Karpas-422 (cell line): Measurements from ENCODE around the gene MCM3AP. TPM values are rescaled to one million over a fixed set of nuclear protein-coding genes. Genes with fewer than 3 reads are reported as not detected.

Experiments
- DNase-seq: peaks from one replicate; pipeline ENCODE4 v3.0.0-alpha.2; 2015
- H2AFZ ChIP-seq: fragments of 200-600 bp; sonication (generic); 2 replicates; pipeline ENCODE4 v1.6.1; 2014; ENCODE audit warnings: antibody characterized with exemption, low read length, mixed read lengths
- H3K27ac ChIP-seq: fragments of 200-600 bp; sonication (generic); 2 replicates; pipeline ENCODE4 v1.5.1; 2014; ENCODE audit warnings: mild to moderate bottlenecking, low read length, moderate library complexity
- H3K27me3 ChIP-seq: fragments of 200-600 bp; sonication (generic); 2 replicates; pipeline ENCODE4 v1.6.1; 2014; ENCODE audit warnings: low read length, mixed read lengths
- H3K36me3 ChIP-seq: fragments of 200-600 bp; sonication (generic); 2 replicates; pipeline ENCODE4 v1.6.1; 2014; ENCODE audit warnings: low read length, mixed read lengths; ENCODE audit not compliant: insufficient read depth
- H3K4me1 ChIP-seq: fragments of 200-600 bp; sonication (generic); 2 replicates; pipeline ENCODE4 v1.6.1; 2014; ENCODE audit warnings: mild to moderate bottlenecking, low read length, mixed read lengths
- H3K4me2 ChIP-seq: fragments of 200-600 bp; sonication (generic); 2 replicates; pipeline ENCODE4 v1.6.1; 2014; ENCODE audit warnings: low read length, low read depth, mild to moderate bottlenecking; ENCODE audit not compliant: poor library complexity, severe bottlenecking
- H3K4me3 ChIP-seq: fragments of 200-600 bp; sonication (generic); 2 replicates; pipeline ENCODE4 v1.5.1; 2014; ENCODE audit warnings: mild to moderate bottlenecking, antibody characterized with exemption, low read length, mixed read lengths
- H3K79me2 ChIP-seq: fragments of 200-600 bp; sonication (generic); 2 replicates; pipeline ENCODE4 v1.6.1; 2014; ENCODE audit warnings: mild to moderate bottlenecking, low read length, mixed read lengths
- H3K9ac ChIP-seq: fragments of 200-600 bp; sonication (generic); 2 replicates; pipeline ENCODE4 v1.6.0; 2014; ENCODE audit warnings: low read length
- H3K9me2 ChIP-seq: fragments of 200-600 bp; sonication (generic), shearing (Covaris generic); replicated peaks from 2 replicates; pipeline ENCODE4 v1.6.0; 2014; ENCODE audit warnings: mild to moderate bottlenecking, low read length, moderate library complexity; ENCODE audit not compliant: insufficient read depth
- H3K9me3 ChIP-seq: fragments of 300-700, 200-600 bp; sonication (generic); 2 replicates; pipeline ENCODE4 v1.6.1; 2014; ENCODE audit warnings: low read length, mixed read lengths
- H4K20me1 ChIP-seq: fragments of 200-600 bp; sonication (generic); 2 replicates; pipeline ENCODE4 v1.6.1; 2014; ENCODE audit warnings: mild to moderate bottlenecking, antibody characterized with exemption, low read length, low read depth; ENCODE audit not compliant: insufficient read depth
- total RNA-seq: library from RNA; depleted of rRNA; stranded (reverse); fragments of >200 nt; shearing (Covaris generic); gene quantifications from 2 replicates; pipeline ENCODE4 v1.2.3, GENCODE V29; 2014; ENCODE audit warnings: low replicate concordance

The MCM3AP gene
- total RNA-seq, 1 experiment from 2014 or later = 60.5 TPM

- Histone ChIP-seq H3K9me3 (no peaks in the 10 kb centered on the region), H3K4me2 (no peak overlapping the region), H4K20me1 (no peaks in the 10 kb centered on the region), H2AFZ (no peak overlapping the region), H3K27ac (no peak overlapping the region), H3K27me3 (no peaks in the 10 kb centered on the region), H3K4me1 (peaks cover under 1% of the 10 kb centered on the region), H3K79me2 (peaks cover 30% of the 10 kb centered on the region), H3K4me3 (no peak overlapping the region), H3K9me2 (no peaks in the 10 kb centered on the region), H3K9ac (no peak overlapping the region), H3K36me3 (no peaks in the 10 kb centered on the region; the same call in 1 of the 2 replicates)
- no peak for DNase-seq
Measured at GRCh38 chr21:46220847-46221246, 64.6 kb downstream of the MCM3AP start.

GRCh38 chr21:46220275-46220810 is 65.1 kb downstream of the MCM3AP start:
- H3K79me2 ChIP-seq = peaks cover 25% of the 10 kb centered on the region
- no peaks in the 10 kb centered on the region for H3K4me1 ChIP-seq
- H3K27me3 ChIP-seq = no peaks in the 10 kb centered on the region
- no peaks in the 10 kb centered on the region for H3K9me2 ChIP-seq
- no peak for DNase-seq
- H3K9ac ChIP-seq = no peak overlapping the region
- no peaks in the 10 kb centered on the region; the same call in 1 of the 2 replicates for H3K36me3 ChIP-seq
- no peak overlapping the region for H3K27ac ChIP-seq
- no peaks in the 10 kb centered on the region for H3K9me3 ChIP-seq
- H3K4me3 ChIP-seq = no peak overlapping the region
- H2AFZ ChIP-seq = no peak overlapping the region
- no peak overlapping the region for H3K4me2 ChIP-seq
- no peaks in the 10 kb centered on the region for H4K20me1 ChIP-seq

GRCh38 chr21:46219591-46220239 is 65.7 kb downstream of the MCM3AP start:
- no peaks in the 10 kb centered on the region; the same call in 1 of the 2 replicates for H3K36me3 ChIP-seq

GRCh38 chr21:46218906-46219590 is 66.4 kb downstream of the MCM3AP start:
- Histone ChIP-seq H3K4me2 (no peak overlapping the region), H3K4me1 (no peaks in the 10 kb centered on the region), H3K9ac (no peak overlapping the region), H3K9me3 (no peaks in the 10 kb centered on the region), H3K9me2 (no peaks in the 10 kb centered on the region), H3K27me3 (no peaks in the 10 kb centered on the region), H3K79me2 (peaks cover 14% of the 10 kb centered on the region; the same call in 1 of the 2 replicates), H3K4me3 (no peak overlapping the region), H4K20me1 (no peaks in the 10 kb centered on the region), H3K27ac (no peak overlapping the region), H2AFZ (no peak overlapping the region), H3K36me3 (no peaks in the 10 kb centered on the region; the same call in 1 of the 2 replicates)
- no peak for DNase-seq

More at GRCh38 chr21:46219591-46220239, 65.7 kb downstream of the MCM3AP start:
- no peaks in the 10 kb centered on the region for H3K27me3 ChIP-seq
- DNase-seq = no peak
- H4K20me1 ChIP-seq = no peaks in the 10 kb centered on the region
- H3K9me3 ChIP-seq = no peaks in the 10 kb centered on the region
- peaks cover 20% of the 10 kb centered on the region for H3K79me2 ChIP-seq
- H3K4me1 ChIP-seq = no peaks in the 10 kb centered on the region
- no peak overlapping the region for H2AFZ ChIP-seq
- H3K4me3 ChIP-seq = no peak overlapping the region
- no peaks in the 10 kb centered on the region for H3K9me2 ChIP-seq
- no peak overlapping the region for H3K4me2 ChIP-seq
- H3K9ac ChIP-seq = no peak overlapping the region
- no peak overlapping the region for H3K27ac ChIP-seq

GRCh38 chr21:46217511-46218196 is 67.8 kb downstream of the MCM3AP start:
- no peak overlapping the region for H2AFZ ChIP-seq
- no peak overlapping the region for H3K4me3 ChIP-seq
- H3K9me2 ChIP-seq = no peaks in the 10 kb centered on the region
- H3K9me3 ChIP-seq = no peaks in the 10 kb centered on the region
- no peaks in the 10 kb centered on the region for H3K4me1 ChIP-seq
- no peak overlapping the region for H3K9ac ChIP-seq
- H3K27ac ChIP-seq = no peak overlapping the region
- no peaks in the 10 kb centered on the region for H3K27me3 ChIP-seq
- no peak overlapping the region for H3K4me2 ChIP-seq
- no peak for DNase-seq
- no peaks in the 10 kb centered on the region for H4K20me1 ChIP-seq
- peaks cover 8% of the 10 kb centered on the region; the same call in 1 of the 2 replicates for H3K79me2 ChIP-seq
- no peaks in the 10 kb centered on the region; the same call in 1 of the 2 replicates for H3K36me3 ChIP-seq

GRCh38 chr21:46216132-46216747 is 69.2 kb downstream of the MCM3AP start:
- Histone ChIP-seq H4K20me1 (no peaks in the 10 kb centered on the region), H3K27ac (no peak overlapping the region), H3K36me3 (no peaks in the 10 kb centered on the region; the same call in 1 of the 2 replicates), H2AFZ (no peak overlapping the region), H3K9me2 (no peaks in the 10 kb centered on the region), H3K79me2 (no peaks in the 10 kb centered on the region), H3K4me3 (no peak overlapping the region), H3K27me3 (no peaks in the 10 kb centered on the region), H3K9ac (no peak overlapping the region), H3K4me2 (no peak overlapping the region), H3K4me1 (no peaks in the 10 kb centered on the region), H3K9me3 (no peaks in the 10 kb centered on the region)
- no peak for DNase-seq

- no peak overlapping the region for H3K4me3 ChIP-seq
- no peaks in the 10 kb centered on the region for H3K27me3 ChIP-seq
- DNase-seq = no peak
- no peaks in the 10 kb centered on the region for H3K4me1 ChIP-seq
- no peaks in the 10 kb centered on the region for H3K79me2 ChIP-seq
- H3K4me2 ChIP-seq = no peak overlapping the region
- H3K27ac ChIP-seq = no peak overlapping the region
- H2AFZ ChIP-seq = no peak overlapping the region
- H3K36me3 ChIP-seq = no peaks in the 10 kb centered on the region; the same call in 1 of the 2 replicates
- H4K20me1 ChIP-seq = no peaks in the 10 kb centered on the region
- H3K9me3 ChIP-seq = no peaks in the 10 kb centered on the region
- no peaks in the 10 kb centered on the region for H3K9me2 ChIP-seq
- H3K9ac ChIP-seq = no peak overlapping the region
Measured at GRCh38 chr21:46215436-46216131, 69.8 kb downstream of the MCM3AP start.
